HG03469 (cell line): ENCODE results near the gene B4GALNT3.

ENCODE experiments used
- ATAC-seq: cut with Tn5 transposase; IDR thresholded peaks from one replicate; pipeline ENCODE4 v1.9.1; 2021; ENCODE audit warnings: mild to moderate bottlenecking, moderate library complexity, moderate number of reproducible peaks; ENCODE audit not compliant: unreplicated experiment

The B4GALNT3 gene

GRCh38 chr12:507391-507796 is 47.7 kb downstream of the B4GALNT3 start:
- ATAC-seq, result no peak

GRCh38 chr12:508145-508544 is 48.4 kb downstream of the B4GALNT3 start:
- no peak for ATAC-seq

- no peak for ATAC-seq
Observed at GRCh38 chr12:508795-509194, 49.1 kb downstream of the B4GALNT3 start.

- ATAC-seq, result no peak
Observed at GRCh38 chr12:509500-509899, 49.8 kb downstream of the B4GALNT3 start.

GRCh38 chr12:510071-510825 is 50.5 kb downstream of the B4GALNT3 start:
- no peak for ATAC-seq

GRCh38 chr12:512933-513332 is 53.2 kb downstream of the B4GALNT3 start:
- no peak for ATAC-seq

- ATAC-seq, result no peak
Observed at GRCh38 chr12:513446-513845, 53.7 kb downstream of the B4GALNT3 start.

GRCh38 chr12:517538-517937 is 57.8 kb downstream of the B4GALNT3 start:
- no peak for ATAC-seq

GRCh38 chr12:520119-520518 is 60.4 kb downstream of the B4GALNT3 start:
- ATAC-seq, result no peak

GRCh38 chr12:522692-523378 is 63.1 kb downstream of the B4GALNT3 start:
- no peak for ATAC-seq

- ATAC-seq, result no peak
Observed at GRCh38 chr12:524167-524951, 64.6 kb downstream of the B4GALNT3 start.

- ATAC-seq, result no peak
Observed at GRCh38 chr12:526089-526488, 66.3 kb downstream of the B4GALNT3 start.

- ATAC-seq, result no peak
Observed at GRCh38 chr12:527241-527640, 67.5 kb downstream of the B4GALNT3 start.

- ATAC-seq, result no peak
Observed at GRCh38 chr12:527729-528128, 68.0 kb downstream of the B4GALNT3 start.

GRCh38 chr12:530308-530707 is 70.6 kb downstream of the B4GALNT3 start:
- ATAC-seq, result no peak

- ATAC-seq, result no peak
Observed at GRCh38 chr12:530821-531220, 71.1 kb downstream of the B4GALNT3 start.

- no peak for ATAC-seq
Observed at GRCh38 chr12:531951-532585, 72.3 kb downstream of the B4GALNT3 start.

- ATAC-seq, result no peak
Observed at GRCh38 chr12:532908-533565, 73.3 kb downstream of the B4GALNT3 start.

- no peak for ATAC-seq
Observed at GRCh38 chr12:533718-534117, 74.0 kb downstream of the B4GALNT3 start.

GRCh38 chr12:534216-534615 is 74.5 kb downstream of the B4GALNT3 start:
- ATAC-seq, result no peak

GRCh38 chr12:535396-535795 is 75.7 kb downstream of the B4GALNT3 start:
- ATAC-seq, result no peak
